HUDEP-2 (cell line): ENCODE measurements around the gene RAB40A.

Experiments
- DNase-seq, 76 experiments: peaks; one replicate each; lab custom pipeline; 2025; ENCODE audit not compliant: unreplicated experiment in 76 of 76; lab: John Stamatoyannopoulos, UW

The RAB40A gene, protein sequence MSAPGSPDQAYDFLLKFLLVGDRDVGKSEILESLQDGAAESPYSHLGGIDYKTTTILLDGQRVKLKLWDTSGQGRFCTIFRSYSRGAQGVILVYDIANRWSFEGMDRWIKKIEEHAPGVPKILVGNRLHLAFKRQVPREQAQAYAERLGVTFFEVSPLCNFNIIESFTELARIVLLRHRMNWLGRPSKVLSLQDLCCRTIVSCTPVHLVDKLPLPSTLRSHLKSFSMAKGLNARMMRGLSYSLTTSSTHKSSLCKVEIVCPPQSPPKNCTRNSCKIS

DNA sequence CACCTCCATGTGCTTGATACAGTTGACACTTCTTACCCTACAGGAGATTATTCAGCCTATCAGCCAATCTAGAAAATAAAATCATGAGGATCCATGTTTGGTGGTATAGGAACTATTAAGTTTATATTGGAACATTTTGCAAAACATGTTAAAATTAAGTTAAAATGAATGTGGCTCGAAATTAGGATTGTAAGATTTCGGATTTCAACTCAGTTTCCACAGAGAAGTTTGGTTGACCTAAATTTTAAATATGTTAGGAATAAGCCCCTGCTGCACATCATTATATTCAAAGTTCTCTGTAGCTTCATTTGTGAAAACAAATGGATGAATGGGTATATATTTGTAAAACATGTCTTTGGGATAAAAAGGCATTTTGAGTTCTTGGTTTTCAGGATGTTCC is at the start of gene RAB40A:
TSS of gene RAB40A (minus strand) at position 101 of the 400 bp plus-strand sequence. CDS start 18,733 bp downstream, outside the sequence.
- no peak for DNase-seq

GRCh38 chrX:103565752-103566151 is 46.5 kb upstream of the RAB40A start:
- DNase-seq, result no peak

GRCh38 chrX:103565197-103565596 is 45.9 kb upstream of the RAB40A start:
- DNase-seq, result no peak

GRCh38 chrX:103562801-103563200 is 43.5 kb upstream of the RAB40A start:
- no peak for DNase-seq

DNA sequence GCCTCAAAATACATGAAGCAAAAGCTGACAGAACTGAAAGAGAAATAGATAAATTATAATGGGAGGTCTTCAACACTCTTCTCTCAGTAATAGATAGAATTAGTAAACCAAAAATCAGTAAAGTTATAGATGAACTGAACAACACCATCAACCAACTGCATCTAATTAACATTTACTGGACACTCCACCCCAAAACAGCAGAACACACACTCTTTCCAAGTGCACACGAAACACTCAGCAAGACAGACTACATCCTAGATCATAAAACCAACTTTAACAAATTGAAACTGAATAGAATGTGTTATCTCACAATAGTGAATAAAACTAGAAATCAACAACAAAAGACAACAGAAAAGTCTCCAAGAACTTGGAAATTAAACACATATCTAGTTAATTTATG is 41.0 kb upstream of the RAB40A start:
- no peak for DNase-seq

DNA sequence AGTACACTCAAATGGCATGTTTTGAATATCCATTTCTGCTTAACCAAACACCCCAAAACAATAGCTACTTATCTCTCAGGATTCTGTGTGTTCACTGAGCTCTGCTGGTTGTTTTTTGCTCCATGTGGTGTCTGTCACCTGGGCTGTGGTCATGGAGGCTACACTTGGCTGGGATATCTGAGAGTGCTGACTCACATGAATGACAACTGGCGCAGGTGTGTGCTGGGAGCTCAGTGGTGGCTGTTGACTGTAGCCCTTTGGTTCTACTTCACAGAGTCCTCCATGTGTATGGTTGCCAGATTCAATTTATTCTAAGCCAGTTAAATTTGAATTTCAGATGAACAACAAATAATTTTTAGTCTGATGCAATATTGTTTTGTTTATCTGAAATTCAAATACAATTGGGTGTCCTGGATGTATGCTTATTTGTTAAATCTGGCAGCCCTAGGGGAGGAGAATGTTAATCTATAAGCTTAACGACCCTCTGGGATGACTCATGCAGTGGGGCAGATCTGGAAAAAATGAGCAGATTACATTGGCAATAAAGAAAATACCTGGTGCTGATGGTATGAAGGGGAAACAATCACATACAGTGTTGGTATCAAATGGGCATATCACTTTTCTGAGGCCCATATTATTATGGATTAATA is 37.8 kb upstream of the RAB40A start:
- no peak for DNase-seq

GRCh38 chrX:103554687-103555424 is 35.6 kb upstream of the RAB40A start:
- peak in 60 of 76 experiments; percentile 0 to 69 (median 26) for DNase-seq

DNA sequence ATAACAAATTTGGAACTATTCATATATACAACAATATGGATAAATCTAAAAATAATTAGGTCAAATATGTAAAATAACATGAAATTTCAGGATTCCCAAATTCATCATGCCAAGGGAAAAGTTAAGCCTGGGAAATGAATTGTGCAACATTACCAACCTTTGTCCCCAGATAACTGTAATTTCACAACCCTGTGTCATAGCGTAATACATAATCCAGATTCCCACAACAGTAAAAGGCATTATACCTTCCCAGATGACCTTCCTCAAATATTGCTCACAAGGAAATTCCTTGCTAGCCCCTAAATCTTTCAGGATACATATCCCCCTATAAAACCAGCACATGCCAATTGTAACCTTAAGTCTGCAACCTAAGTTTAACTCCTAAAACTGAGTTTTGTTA is 32.9 kb upstream of the RAB40A start:
- DNase-seq, result no peak

GRCh38 chrX:103550415-103551051 is 31.2 kb upstream of the RAB40A start:
- DNase-seq, result no peak

DNA sequence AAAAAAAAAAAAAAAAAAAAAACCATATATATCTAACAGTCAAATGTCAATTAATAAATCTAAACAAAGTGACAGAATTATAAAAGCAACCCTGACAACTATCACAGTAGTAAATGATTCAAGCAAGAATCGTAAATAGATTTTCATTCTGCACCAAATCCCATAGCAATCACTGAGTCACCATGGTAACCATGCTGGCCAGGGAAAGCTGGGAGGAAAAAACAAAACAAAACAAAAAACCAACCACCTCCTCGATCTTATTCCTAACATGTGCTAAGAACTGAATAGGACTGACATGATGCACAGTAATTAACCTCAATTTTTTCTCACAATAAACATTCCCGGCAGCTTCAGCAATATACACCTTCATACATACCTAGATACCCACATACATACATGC is 30.6 kb upstream of the RAB40A start:
- no peak for DNase-seq

GRCh38 chrX:103540145-103540544 is 20.9 kb upstream of the RAB40A start:
- no peak for DNase-seq

DNA sequence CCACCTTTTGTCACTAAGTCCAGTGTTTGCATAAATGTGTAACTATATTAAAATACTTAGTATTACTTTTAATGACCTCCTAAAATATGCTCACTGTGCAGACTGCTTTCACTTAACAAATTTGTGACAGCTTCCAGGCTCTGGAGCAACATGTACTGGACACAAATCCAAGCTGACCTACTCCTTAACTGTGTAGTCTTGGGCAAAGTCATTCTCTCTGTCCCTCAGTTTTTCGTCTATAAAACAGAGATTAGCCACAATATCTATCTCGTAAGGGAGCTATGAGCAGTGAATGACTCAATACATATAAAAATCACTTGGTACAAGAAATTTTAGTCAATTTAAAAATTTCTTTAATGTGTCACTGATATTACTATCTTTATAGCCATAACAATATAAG is 20.4 kb upstream of the RAB40A start:
- no peak for DNase-seq

DNA sequence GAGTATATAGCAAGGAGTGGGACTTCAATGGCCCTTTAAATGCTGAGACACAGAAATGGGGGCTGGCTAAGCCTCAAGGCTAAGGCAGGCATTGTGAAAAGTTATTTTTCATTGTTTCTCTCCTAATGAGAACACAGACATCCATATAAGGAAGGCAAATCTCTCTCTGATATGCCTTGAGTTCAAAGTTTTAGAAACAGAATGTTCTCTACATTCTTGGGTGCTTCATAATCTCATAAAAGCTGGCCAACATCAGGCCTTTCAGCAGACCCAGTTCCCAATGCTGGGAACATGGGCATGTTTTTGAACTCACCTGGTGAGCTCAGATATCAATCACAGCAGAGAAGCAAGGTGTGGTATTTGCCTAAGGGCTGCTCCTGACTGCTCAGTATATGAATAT is 19.4 kb upstream of the RAB40A start:
- no peak for DNase-seq

- DNase-seq, result no peak
These were observed 18.6 kb upstream of the RAB40A start for GRCh38 chrX:103537871-103538387.

DNA sequence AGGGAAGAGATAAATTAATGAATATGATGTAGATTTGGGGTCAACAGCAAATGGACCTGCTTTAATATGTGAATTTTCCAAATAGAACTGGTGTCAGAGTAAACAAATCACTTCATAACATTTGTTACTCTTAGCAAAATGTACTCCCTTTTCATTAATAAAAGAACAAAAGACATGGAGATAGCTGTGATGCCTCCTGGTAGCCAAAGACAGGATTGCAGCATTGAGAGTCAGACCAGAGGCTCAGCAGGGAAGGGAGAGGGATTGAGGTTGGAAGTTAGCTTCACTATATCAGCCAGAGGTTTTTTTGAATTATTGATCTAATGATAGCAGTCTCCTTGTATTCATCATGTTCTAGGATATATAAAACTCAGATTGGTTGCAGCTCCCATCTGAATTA is 17.4 kb upstream of the RAB40A start:
- DNase-seq, result no peak

GRCh38 chrX:103536071-103536470 is 16.8 kb upstream of the RAB40A start:
- no peak for DNase-seq

- no peak for DNase-seq
These were observed 15.9 kb upstream of the RAB40A start for GRCh38 chrX:103535206-103535605.

GRCh38 chrX:103533511-103534216 is 14.4 kb upstream of the RAB40A start:
- DNase-seq, result peak in 47 of 76 experiments; percentile 0 to 48 (median 14)

- DNase-seq, result no peak
These were observed 11.7 kb upstream of the RAB40A start for GRCh38 chrX:103531002-103531401.

- no peak for DNase-seq
These were observed 11.3 kb upstream of the RAB40A start for GRCh38 chrX:103530545-103530944.
